Breast epithelium (tissue), 3 donors: Measurements from ENCODE around the gene BDP1.
"Not testable (repeated sequence)": the region's sequence is repeated elsewhere in the genome, so short reads cannot be mapped to it uniquely, and the experiment has no call there.

ENCODE experiments used
- POLR2AphosphoS5 ChIP-seq, 3 donors: sonication (generic); formaldehyde crosslinking; IDR thresholded peaks; one replicate each; pipeline ENCODE4 v1.6.1; 2017; ENCODE audit warnings: antibody characterized with exemption in 3 of 3
- TF ChIP-seq, protein P1 (sequence below), 3 donors: fragments of 450-650 bp; IDR thresholded peaks; one replicate each; pipeline ENCODE4 v1.5.1; 2016 to 2017; ENCODE audit warnings: antibody characterized with exemption in 3 of 3, mild to moderate bottlenecking in 3 of 3, moderate library complexity in 3 of 3

DNA sequence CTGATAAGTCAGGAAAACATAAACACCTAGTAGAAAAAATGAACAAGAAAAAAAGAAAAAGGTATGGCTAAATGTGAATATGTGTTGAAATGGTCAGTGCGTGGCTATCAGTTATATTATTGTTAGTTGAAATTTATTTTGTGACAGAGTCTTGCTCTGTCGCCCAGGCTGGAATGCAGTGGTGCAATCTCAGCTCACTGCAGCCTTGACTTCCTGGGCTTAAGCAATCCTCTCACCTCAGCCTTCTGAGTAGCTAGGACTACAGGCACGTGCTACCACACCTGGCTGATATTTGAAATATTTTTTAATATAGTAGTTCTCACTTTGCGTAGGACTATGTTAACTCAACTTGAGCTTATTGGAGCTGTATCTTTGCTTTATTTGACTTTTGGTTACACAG lies 38.8 kb downstream of the BDP1 start:
- not testable (repeated sequence) for TF ChIP-seq POLR2AphosphoS5 (IDR thresholded peaks at IDR 0.05)
- TF ChIP-seq, protein P1, sequence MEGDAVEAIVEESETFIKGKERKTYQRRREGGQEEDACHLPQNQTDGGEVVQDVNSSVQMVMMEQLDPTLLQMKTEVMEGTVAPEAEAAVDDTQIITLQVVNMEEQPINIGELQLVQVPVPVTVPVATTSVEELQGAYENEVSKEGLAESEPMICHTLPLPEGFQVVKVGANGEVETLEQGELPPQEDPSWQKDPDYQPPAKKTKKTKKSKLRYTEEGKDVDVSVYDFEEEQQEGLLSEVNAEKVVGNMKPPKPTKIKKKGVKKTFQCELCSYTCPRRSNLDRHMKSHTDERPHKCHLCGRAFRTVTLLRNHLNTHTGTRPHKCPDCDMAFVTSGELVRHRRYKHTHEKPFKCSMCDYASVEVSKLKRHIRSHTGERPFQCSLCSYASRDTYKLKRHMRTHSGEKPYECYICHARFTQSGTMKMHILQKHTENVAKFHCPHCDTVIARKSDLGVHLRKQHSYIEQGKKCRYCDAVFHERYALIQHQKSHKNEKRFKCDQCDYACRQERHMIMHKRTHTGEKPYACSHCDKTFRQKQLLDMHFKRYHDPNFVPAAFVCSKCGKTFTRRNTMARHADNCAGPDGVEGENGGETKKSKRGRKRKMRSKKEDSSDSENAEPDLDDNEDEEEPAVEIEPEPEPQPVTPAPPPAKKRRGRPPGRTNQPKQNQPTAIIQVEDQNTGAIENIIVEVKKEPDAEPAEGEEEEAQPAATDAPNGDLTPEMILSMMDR (IDR thresholded peaks at IDR 0.05) = not testable (repeated sequence)
